Fibroblast of villous mesenchyme (primary cell): ENCODE results near the gene TFAP2E. TPM values are rescaled to one million over a fixed set of nuclear protein-coding genes. Genes with fewer than 3 reads are reported as not detected.
A peak's percentile ranks its signal among the peaks of the same experiment; 100 is the strongest.

Experiments
- DNase-seq: peaks from one replicate; pipeline ENCODE4 v3.0.0-alpha.2; 2010; ENCODE audit warnings: low read depth
- H3K4me3 ChIP-seq: 2 replicates; pipeline ENCODE4 v1.5.1; 2011; ENCODE audit warnings: low read depth, mild to moderate bottlenecking, low read length
- CTCF ChIP-seq: IDR thresholded peaks from 2 replicates; pipeline ENCODE4 v1.5.1; 2012; ENCODE audit warnings: low read depth, mild to moderate bottlenecking, low read length; ENCODE audit not compliant: insufficient read depth
- total RNA-seq: library from RNA; depleted of rRNA; stranded (reverse); fragments of >200 nt; gene quantifications from 2 replicates; pipeline ENCODE4 v1.2.3, GENCODE V29; 2012

The TFAP2E gene
- total RNA-seq, 1 donor = under 0.01 TPM

GRCh38 chr1:35556484-35557117, 16.5 kb upstream of the TFAP2E start:
- no peak for TF ChIP-seq CTCF
- no peak for DNase-seq
- peak overlapping the region; percentile 94 for H3K4me3 ChIP-seq

GRCh38 chr1:35557118-35557610, 15.9 kb upstream of the TFAP2E start, which contains the start of gene KIAA0319L:
TSS of gene KIAA0319L (minus strand) at chr1:35557403. CDS start at chr1:35554491, 2,912 bp downstream.
- peak within 1 kb of the TSS; percentile 94 for H3K4me3 ChIP-seq
- no peak for TF ChIP-seq CTCF
- DNase-seq = peak; percentile 70

GRCh38 chr1:35557611-35558373, 15.3 kb upstream of the TFAP2E start, which contains the start of gene NCDN:
TSS of gene NCDN (plus strand) at chr1:35557799. CDS start at chr1:35558191, 392 bp downstream.
- DNase-seq = peak; percentile 98
- no peak for TF ChIP-seq CTCF
- H3K4me3 ChIP-seq = peak within 1 kb of the TSS; percentile 94

- no peak for DNase-seq
- H3K4me3 ChIP-seq = peak overlapping the region; percentile 94
- TF ChIP-seq CTCF = no peak
Observed at GRCh38 chr1:35558374-35559316, 14.5 kb upstream of the TFAP2E start.

GRCh38 chr1:35559317-35559944, 13.7 kb upstream of the TFAP2E start:
- TF ChIP-seq CTCF = no peak
- no peak for DNase-seq
- H3K4me3 ChIP-seq = no peak overlapping the region
